DND-41 (cell line): ENCODE data around the gene TCF7.

Source experiments
- ATAC-seq: fragments of 200-7000 bp; cut with Tn5 transposase; 3 replicates; pipeline ENCODE4 v1.9.1; 2021; ENCODE audit warnings: low read depth; ENCODE audit not compliant: insufficient read depth
- DNase-seq: peaks from one replicate; pipeline ENCODE4 v3.0.0-alpha.2; 2020
- H2AFZ ChIP-seq: 2 replicates; pipeline ENCODE4 v1.6.0; 2012; ENCODE audit warnings: low read depth, low read length
- H3K27ac ChIP-seq: 2 replicates; pipeline ENCODE4 v1.5.1; 2012; ENCODE audit warnings: low read length, inconsistent platforms
- H3K27me3 ChIP-seq: fragments of 200-600 bp; sonication (generic); 2 replicates; pipeline ENCODE4 v1.6.0; 2012; ENCODE audit warnings: low read length, mild to moderate bottlenecking, inconsistent platforms; ENCODE audit not compliant: insufficient read depth, poor library complexity
- H3K36me3 ChIP-seq: 2 replicates; pipeline ENCODE4 v1.5.1; 2012; ENCODE audit warnings: low read length, inconsistent platforms; ENCODE audit not compliant: insufficient read depth
- H3K4me1 ChIP-seq: 2 replicates; pipeline ENCODE4 v1.5.1; 2012; ENCODE audit warnings: mild to moderate bottlenecking, low read length; ENCODE audit not compliant: insufficient read depth
- H3K4me2 ChIP-seq: 2 replicates; pipeline ENCODE4 v1.6.0; 2012; ENCODE audit warnings: mild to moderate bottlenecking, moderate library complexity, low read length, inconsistent platforms; ENCODE audit not compliant: insufficient read depth
- H3K4me3 ChIP-seq, 2 experiments: fragments of 200-600 bp in 1 of 2; shearing (Covaris generic) in 1 of 2; 2 replicates each; pipeline ENCODE4 v1.5.1; 2012 to 2016; ENCODE audit warnings: inconsistent platforms in 2 of 2, low read length in 2 of 2, mild to moderate bottlenecking in 2 of 2, low read depth in 1 of 2, moderate library complexity in 1 of 2
- H3K79me2 ChIP-seq: 2 replicates; pipeline ENCODE4 v1.6.0; 2012; ENCODE audit warnings: low read length, inconsistent platforms; ENCODE audit not compliant: insufficient read depth
- H3K9ac ChIP-seq: 2 replicates; pipeline ENCODE4 v1.6.0; 2012; ENCODE audit warnings: low read depth, mild to moderate bottlenecking, inconsistent platforms, low read length, moderate library complexity
- H3K9me3 ChIP-seq: 2 replicates; pipeline ENCODE4 v1.5.1; 2012; ENCODE audit warnings: low read length, moderate library complexity, mild to moderate bottlenecking, inconsistent platforms; ENCODE audit not compliant: insufficient read depth, severe bottlenecking
- H4K20me1 ChIP-seq: 2 replicates; pipeline ENCODE4 v1.6.0; 2012; ENCODE audit warnings: low read length; ENCODE audit not compliant: insufficient read depth
- EZH2 ChIP-seq: IDR thresholded peaks from 3 replicates; pipeline ENCODE4 v1.6.1; 2012; ENCODE audit warnings: borderline replicate concordance, low read depth, mild to moderate bottlenecking, moderate library complexity, low read length, inconsistent platforms; ENCODE audit not compliant: severe bottlenecking
- TF ChIP-seq, protein P1 (sequence below): IDR thresholded peaks from 2 replicates; pipeline ENCODE4 v1.5.1; 2012; ENCODE audit warnings: borderline replicate concordance, low read length, moderate library complexity, mild to moderate bottlenecking; ENCODE audit not compliant: poor library complexity, severe bottlenecking; ENCODE audit errors: extremely low read depth

TCF7 gene

GRCh38 chr5:134107779-134108178 is 6.7 kb upstream of the TCF7 start:
- no peaks in the 10 kb centered on the region for H3K36me3 ChIP-seq
- H3K9ac ChIP-seq: no peak overlapping the region
- TF ChIP-seq EZH2: no peak
- TF ChIP-seq, protein P1, sequence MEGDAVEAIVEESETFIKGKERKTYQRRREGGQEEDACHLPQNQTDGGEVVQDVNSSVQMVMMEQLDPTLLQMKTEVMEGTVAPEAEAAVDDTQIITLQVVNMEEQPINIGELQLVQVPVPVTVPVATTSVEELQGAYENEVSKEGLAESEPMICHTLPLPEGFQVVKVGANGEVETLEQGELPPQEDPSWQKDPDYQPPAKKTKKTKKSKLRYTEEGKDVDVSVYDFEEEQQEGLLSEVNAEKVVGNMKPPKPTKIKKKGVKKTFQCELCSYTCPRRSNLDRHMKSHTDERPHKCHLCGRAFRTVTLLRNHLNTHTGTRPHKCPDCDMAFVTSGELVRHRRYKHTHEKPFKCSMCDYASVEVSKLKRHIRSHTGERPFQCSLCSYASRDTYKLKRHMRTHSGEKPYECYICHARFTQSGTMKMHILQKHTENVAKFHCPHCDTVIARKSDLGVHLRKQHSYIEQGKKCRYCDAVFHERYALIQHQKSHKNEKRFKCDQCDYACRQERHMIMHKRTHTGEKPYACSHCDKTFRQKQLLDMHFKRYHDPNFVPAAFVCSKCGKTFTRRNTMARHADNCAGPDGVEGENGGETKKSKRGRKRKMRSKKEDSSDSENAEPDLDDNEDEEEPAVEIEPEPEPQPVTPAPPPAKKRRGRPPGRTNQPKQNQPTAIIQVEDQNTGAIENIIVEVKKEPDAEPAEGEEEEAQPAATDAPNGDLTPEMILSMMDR: no peak
- H3K4me3 ChIP-seq: no peak overlapping the region
- H3K4me2 ChIP-seq: no peak overlapping the region
- peaks cover 4% of the 10 kb centered on the region; the same call in 1 of the 2 replicates for H4K20me1 ChIP-seq
- H3K27me3 ChIP-seq: peaks cover 8% of the 10 kb centered on the region
- no peaks in the 10 kb centered on the region for H3K9me3 ChIP-seq
- H3K4me1 ChIP-seq: no peaks in the 10 kb centered on the region
- no peak overlapping the region for H2AFZ ChIP-seq
- H3K79me2 ChIP-seq: no peaks in the 10 kb centered on the region
- no peak for DNase-seq
- no peak overlapping the region for H3K27ac ChIP-seq
- no peak for ATAC-seq

DNA sequence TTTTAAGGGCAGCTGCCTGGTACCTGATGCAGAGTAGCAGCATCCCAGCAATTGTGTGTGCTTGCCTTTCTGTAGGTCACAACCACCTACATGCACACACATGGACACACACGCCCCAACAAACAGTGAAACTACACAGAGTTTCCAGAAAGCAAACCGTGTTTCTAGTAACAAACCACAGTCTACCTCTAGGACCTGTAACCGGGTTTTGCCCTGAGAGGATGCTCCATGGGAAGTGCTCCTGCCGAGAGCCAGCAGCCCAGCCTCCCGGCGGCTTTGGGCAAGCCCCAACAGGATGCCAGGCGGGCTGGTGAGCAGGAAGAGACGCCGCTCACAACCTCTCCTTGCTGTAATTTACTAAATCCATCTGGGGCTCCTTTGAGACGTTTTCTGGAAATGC is 4.1 kb upstream of the TCF7 start:
- ATAC-seq (no peak), DNase-seq (peak; percentile 52)
- Histone ChIP-seq H3K9ac (no peak overlapping the region), H3K27me3 (peaks cover 20% of the 10 kb centered on the region), H4K20me1 (peaks cover 3% of the 10 kb centered on the region; the same call in 1 of the 2 replicates), H3K4me3 (no peak overlapping the region), H3K27ac (no peak overlapping the region), H2AFZ (no peak overlapping the region), H3K9me3 (no peaks in the 10 kb centered on the region), H3K4me1 (peaks cover 12% of the 10 kb centered on the region), H3K36me3 (no peaks in the 10 kb centered on the region), H3K4me2 (no peak overlapping the region), H3K79me2 (no peaks in the 10 kb centered on the region)
- TF ChIP-seq EZH2: no peak
- TF ChIP-seq, protein P1: no peak

GRCh38 chr5:134111741-134112647 is 2.5 kb upstream of the TCF7 start:
- peaks cover 17% of the 10 kb centered on the region for H4K20me1 ChIP-seq
- no peaks in the 10 kb centered on the region for H3K9me3 ChIP-seq
- no peak overlapping the region for H3K4me2 ChIP-seq
- peaks cover 37% of the 10 kb centered on the region for H3K27me3 ChIP-seq
- no peak for TF ChIP-seq EZH2
- TF ChIP-seq, protein P1: no peak
- no peak overlapping the region for H3K9ac ChIP-seq
- H3K36me3 ChIP-seq: no peaks in the 10 kb centered on the region
- ATAC-seq: no peak
- H2AFZ ChIP-seq: no peak overlapping the region
- no peak overlapping the region for H3K4me3 ChIP-seq
- DNase-seq: no peak
- H3K4me1 ChIP-seq: peaks cover 12% of the 10 kb centered on the region
- no peak overlapping the region for H3K27ac ChIP-seq
- no peaks in the 10 kb centered on the region for H3K79me2 ChIP-seq
